HG03342 (cell line): ENCODE data around the gene ASAP3.
"Not testable (repeated sequence)": the region's sequence is repeated elsewhere in the genome, so short reads cannot be mapped to it uniquely, and the experiment has no call there.

Experiments used
- ATAC-seq: cut with Tn5 transposase; IDR thresholded peaks from one replicate; pipeline ENCODE4 v1.9.1; 2021; ENCODE audit warnings: mild to moderate bottlenecking, moderate library complexity; ENCODE audit not compliant: unreplicated experiment

The ASAP3 gene

GRCh38 chr1:23515905-23516304, 31.9 kb upstream of the ASAP3 start:
- no peak for ATAC-seq

GRCh38 chr1:23514111-23514679, 30.2 kb upstream of the ASAP3 start:
- ATAC-seq, result no peak

DNA sequence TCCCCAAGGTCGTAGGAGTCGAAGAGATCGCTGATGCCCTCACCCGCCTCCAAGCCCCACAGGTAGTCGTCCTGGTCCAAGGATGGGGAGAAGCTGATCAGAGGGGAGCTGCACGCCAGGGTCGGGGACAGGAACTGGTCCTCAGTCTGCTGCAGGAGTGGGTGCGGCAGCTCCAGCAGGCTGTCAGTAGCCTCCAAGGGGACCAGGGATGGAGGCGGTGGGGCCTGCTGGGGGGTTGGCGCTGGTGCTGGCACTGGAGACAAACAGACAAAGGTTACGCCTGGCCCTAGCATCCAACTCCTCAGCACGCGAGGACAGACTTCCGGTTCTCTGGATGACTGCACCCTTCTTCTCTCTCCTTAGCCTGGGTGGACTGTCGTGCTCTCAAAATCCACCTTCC, 25.9 kb upstream of the ASAP3 start:
- ATAC-seq, result no peak

- ATAC-seq, result no peak
Observed at GRCh38 chr1:23506376-23507107, 22.6 kb upstream of the ASAP3 start.

DNA sequence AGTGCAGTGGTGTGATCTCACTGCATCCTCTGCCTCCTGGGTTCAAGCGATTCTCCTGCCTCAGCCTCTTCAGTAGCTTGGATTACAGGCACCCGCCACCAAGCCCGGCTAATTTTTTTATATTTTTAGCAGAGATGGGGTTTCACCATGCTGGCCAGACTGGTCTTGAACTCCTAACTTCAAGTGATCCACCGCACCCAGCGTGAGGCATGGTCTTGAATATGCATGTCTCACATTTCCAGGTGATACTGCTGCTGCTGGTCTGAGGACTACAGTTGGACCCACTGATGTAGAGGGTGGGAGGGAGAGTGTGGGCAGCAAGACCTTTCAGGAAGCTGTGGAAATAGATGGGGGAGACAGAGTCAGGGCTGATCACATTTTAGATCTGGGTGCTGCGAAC, 21.9 kb upstream of the ASAP3 start:
- no peak for ATAC-seq

- not testable (repeated sequence) for ATAC-seq
Observed at GRCh38 chr1:23504156-23504555, 20.2 kb upstream of the ASAP3 start.

- ATAC-seq, result no peak
Observed at GRCh38 chr1:23502951-23503350, 19.0 kb upstream of the ASAP3 start.

DNA sequence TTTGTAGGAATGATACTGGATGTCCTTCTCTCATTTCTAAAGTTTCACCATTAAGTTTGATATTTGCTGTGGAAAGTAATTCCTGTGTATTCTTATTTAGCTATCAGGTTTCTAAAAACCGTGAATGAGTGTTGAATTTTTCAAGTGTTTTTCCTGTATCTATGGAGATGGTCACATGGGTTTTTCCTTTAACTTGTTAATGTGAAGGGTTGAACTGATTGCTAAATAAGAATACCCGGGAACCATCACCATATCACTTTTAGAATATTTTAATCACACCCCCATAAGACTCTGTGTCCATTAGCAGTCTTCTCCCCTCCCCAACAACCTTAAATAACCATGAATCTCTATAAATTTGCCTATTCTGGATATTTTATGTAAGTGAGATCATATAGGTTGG, 16.5 kb upstream of the ASAP3 start:
- no peak for ATAC-seq

- ATAC-seq, result no peak
Observed at GRCh38 chr1:23497777-23498439, 13.9 kb upstream of the ASAP3 start.

DNA sequence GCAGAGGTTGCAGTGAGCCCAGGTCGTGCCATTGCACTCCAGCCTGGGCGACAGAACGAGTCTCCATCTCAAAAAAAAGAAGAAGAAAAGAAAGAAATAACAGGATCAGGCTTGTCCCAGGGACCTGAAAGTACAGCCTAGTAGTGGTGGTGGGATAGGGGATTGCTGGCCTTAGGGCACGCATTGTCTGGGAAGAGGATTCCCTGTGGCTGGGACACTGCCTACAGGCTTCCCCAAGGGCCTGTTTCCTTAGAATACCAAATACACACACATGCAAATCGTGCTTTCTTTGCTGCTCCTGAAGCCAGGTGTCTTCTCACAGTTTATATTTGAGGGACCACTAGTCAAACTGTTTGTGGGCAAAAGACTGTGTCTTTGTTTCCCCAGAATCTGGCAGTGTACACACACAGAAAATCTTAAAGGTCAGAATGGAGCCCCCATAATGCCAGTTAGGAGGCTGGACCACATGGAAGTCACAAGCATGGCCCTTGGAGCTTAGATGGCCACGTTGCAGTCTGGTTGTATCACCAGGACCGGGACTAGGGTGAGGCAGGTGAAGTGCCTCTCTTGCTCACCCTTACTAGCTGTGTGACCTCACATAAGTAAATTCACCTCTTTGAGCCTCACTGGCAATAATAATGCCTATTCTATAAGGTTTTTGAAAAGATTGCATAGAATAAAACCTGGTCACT, 12.7 kb upstream of the ASAP3 start:
- ATAC-seq, result no peak

DNA sequence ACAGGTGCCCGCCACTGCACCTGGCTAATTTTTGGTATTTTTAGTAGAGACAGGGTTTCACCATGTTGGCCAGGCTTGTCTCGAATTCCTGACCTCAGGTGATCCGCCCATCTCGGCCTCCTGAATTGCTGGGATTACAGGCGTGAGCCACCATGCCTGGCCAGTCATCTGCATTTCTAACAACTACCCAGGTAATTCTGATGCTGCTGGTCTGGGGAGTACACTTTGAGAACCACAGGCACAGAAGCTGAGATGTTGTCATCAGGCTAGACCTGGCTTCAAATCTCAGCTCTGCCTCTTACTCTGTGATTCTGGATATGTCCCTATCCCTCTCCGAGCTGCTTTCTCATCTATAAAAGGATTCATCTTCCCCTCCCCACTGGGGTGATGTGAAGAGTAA, 10.9 kb upstream of the ASAP3 start:
- not testable (repeated sequence) for ATAC-seq

- not testable (repeated sequence) for ATAC-seq
Observed at GRCh38 chr1:23492776-23493175, 8.8 kb upstream of the ASAP3 start.

DNA sequence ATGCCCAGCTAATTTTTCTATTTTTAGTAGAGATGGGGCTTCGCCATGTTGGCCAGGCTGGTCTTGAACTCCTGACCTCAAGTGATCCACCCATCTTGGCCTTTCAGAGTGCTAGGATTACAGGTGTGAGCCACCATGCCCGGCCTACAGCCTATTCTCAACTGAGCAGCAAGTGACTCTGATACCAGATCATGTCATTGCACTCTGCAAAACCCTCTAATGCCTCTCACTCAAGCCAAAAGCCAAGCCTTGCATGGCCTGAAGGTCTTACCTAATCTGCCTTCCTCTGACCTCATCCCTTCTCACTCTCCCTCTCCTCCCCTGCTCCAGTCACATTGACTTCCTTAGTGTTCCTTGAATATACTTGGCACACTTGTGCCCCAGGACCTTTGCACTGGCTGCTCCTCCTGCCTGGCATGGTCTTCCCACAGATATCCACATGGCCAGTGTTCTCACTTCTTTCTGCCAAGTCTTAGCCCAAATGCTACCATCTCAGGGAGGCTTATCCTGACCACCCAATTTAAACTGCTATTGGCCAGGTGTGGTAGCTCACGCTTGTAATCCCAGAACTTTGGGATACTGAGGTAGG, 8.2 kb upstream of the ASAP3 start:
- ATAC-seq, result no peak

- no peak for ATAC-seq
Observed at GRCh38 chr1:23489842-23490241, 5.9 kb upstream of the ASAP3 start.

- no peak for ATAC-seq
Observed at GRCh38 chr1:23485002-23485332, 988 bp upstream of the ASAP3 start.

DNA sequence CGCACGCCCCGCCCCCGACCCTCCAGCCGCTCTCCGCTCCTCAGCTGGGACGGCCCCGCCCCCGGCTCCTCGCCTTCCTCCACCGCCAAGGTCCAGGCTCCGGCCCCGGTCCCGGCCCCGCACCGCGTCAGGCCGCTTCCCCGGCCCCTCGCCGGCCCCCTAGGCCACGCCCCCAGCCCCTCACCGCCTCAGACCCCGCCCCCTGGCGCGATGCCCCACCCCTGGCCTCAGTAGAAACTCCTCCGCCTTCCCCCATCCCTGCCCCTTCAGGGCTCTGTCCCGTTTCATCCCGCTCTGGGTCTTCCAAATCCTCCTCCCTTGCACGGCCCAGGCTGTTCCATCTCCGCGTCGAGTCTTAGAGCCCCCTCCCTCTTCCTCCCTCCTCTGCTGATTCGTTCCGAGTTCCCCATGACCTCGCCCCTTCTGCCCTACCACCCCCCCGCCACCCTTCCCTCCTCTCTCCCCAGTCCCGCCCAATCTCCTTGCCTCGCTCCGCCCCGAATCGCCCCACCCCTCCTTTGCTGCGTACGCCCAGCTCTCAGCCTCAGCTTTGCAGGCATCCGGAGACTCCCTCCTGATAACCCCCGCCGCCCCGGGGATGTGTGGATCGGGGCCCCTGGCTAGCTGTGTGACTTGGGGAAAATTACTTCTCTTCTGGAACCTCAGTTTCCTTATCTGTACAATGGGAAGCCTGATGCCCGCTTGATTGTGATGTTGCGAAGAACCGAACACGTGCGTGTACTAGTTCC, 448 bp upstream of the ASAP3 start:
- no peak for ATAC-seq

GRCh38 chr1:23481904-23482303, 2.1 kb downstream of the ASAP3 start:
- ATAC-seq, result no peak

- no peak for ATAC-seq
Observed at GRCh38 chr1:23481026-23481597, 2.9 kb downstream of the ASAP3 start.

DNA sequence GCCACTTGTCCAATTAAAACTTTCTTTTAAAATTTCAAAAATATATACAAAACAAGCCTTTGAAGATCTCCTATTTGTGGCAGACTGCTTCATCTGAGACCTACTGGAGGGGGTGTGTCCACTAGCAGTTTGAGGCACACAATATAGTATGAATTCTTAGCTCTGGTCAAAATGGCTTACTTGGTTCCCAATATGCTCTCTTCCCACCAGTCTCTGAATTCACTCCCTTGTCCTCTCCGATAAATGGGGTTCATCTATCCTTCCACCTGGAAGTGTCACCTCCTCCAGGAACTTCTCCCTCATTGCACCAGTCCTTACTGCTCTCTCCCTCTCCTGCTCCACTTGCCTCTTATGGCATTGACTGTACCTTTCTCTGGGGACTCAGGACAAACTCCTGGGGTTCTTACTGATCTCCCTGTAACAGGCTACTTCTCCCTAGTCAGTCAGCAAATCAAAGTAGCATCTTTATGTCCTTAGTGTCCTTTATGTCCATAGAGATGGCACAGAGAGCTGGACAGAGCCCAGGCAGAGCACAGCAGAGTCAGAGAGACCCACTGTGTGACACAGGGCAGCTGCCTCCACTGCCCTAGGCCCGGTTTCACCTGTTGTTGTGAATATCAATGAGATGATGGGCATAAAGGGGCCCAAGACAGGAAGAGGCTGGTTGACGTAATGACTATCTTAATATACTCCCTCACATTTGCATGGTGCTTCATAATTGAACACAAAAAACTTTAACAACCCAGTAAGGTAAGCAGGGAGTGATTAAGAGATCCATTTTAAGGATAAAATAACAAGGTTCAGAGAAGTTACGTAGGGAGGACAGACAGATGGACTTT, 3.6 kb downstream of the ASAP3 start:
- no peak for ATAC-seq

- ATAC-seq, result no peak
Observed at GRCh38 chr1:23479666-23479941, 4.4 kb downstream of the ASAP3 start.
